ENCODE measurements around the gene ZDHHC3.

DNA sequence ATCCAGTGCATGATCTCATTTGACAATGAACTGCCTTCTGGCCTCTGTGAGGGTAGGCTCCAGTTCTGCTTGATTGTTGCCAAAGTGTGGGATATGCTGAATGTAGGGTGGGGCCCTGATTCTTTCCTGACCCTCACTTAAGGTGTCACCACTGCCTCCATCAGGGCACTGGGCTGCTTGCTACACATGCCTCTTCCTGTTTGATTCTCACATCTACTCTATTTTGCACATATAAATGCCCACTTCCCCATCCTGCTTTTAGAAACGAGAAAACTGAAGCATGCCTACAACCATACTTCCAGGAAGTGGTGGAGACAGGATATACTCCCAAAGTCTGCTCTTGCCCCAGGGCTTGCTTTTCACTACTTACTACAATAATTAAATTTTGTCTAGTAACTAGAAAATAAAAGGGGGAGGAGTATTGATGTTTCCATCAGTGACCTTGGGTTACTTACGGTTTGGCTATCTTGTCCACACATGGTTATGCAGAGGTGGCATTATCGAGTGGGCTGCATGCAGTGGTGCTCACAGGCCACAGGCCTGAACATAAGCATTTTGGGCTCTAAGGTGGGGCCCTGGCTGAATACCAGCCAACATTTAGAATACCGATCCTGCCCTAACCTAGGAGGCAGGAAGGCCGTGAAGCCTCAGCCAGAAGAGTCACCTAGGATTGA lies 6.7 kb downstream of the ZDHHC3 start:
- TF ChIP-seq, protein P1, sequence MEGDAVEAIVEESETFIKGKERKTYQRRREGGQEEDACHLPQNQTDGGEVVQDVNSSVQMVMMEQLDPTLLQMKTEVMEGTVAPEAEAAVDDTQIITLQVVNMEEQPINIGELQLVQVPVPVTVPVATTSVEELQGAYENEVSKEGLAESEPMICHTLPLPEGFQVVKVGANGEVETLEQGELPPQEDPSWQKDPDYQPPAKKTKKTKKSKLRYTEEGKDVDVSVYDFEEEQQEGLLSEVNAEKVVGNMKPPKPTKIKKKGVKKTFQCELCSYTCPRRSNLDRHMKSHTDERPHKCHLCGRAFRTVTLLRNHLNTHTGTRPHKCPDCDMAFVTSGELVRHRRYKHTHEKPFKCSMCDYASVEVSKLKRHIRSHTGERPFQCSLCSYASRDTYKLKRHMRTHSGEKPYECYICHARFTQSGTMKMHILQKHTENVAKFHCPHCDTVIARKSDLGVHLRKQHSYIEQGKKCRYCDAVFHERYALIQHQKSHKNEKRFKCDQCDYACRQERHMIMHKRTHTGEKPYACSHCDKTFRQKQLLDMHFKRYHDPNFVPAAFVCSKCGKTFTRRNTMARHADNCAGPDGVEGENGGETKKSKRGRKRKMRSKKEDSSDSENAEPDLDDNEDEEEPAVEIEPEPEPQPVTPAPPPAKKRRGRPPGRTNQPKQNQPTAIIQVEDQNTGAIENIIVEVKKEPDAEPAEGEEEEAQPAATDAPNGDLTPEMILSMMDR (IDR thresholded peaks at IDR 0.05; ENCODE audit: poor library complexity): no peak
- TF ChIP-seq EZH2phosphoT487 (IDR thresholded peaks at IDR 0.05; ENCODE audit: low read depth, severe bottlenecking, unreplicated experiment): no peak

Measured in hepatocyte (in vitro differentiated cells).